Left ventricle myocardium inferior (tissue), 1 donor: ENCODE results near the gene UGGT2. TPM values are rescaled to one million over a fixed set of nuclear protein-coding genes. Genes with fewer than 3 reads are reported as not detected.
A peak's percentile ranks its signal among the peaks of the same experiment; 100 is the strongest.
"Not testable (repeated sequence)": the region's sequence is repeated elsewhere in the genome, so short reads cannot be mapped to it uniquely, and the experiment has no call there.

Experiments
- DNase-seq: peaks from one replicate; pipeline ENCODE4 v3.0.0-alpha.2; 2020
- H3K27ac ChIP-seq: fragments of 200-600 bp; replicated peaks from 2 replicates; pipeline ENCODE4 v1.8.0; 2021
- H3K27me3 ChIP-seq: fragments of 200-600 bp; 2 replicates; pipeline ENCODE4 v1.8.0; 2021; ENCODE audit warnings: low read depth
- H3K36me3 ChIP-seq: fragments of 200-600 bp; 2 replicates; pipeline ENCODE4 v1.8.0; 2021
- H3K4me1 ChIP-seq: fragments of 200-600 bp; 2 replicates; pipeline ENCODE4 v1.8.0; 2021
- H3K4me3 ChIP-seq: fragments of 200-600 bp; 2 replicates; pipeline ENCODE4 v1.8.0; 2021; ENCODE audit warnings: mild to moderate bottlenecking, moderate library complexity
- H3K9me3 ChIP-seq: fragments of 200-600 bp; replicated peaks from 2 replicates; pipeline ENCODE4 v1.8.0; 2021
- CTCF ChIP-seq: fragments of 200-600 bp; IDR thresholded peaks from 2 replicates; pipeline ENCODE4 v1.8.0; 2021; ENCODE audit warnings: antibody characterized with exemption, mild to moderate bottlenecking, borderline replicate concordance
- intact Hi-C: fragments of 100-400 bp; cut with micrococcal nuclease; formaldehyde crosslinking; loops from one replicate; pipeline ENCODE4 v1.11.0; 2022
- total RNA-seq: library from RNA; stranded (reverse); fragmentation: NEBNext Ultra II Directional; extraction: Animal tissue kit (Norgen Biotek cat#: 25700); gene quantifications from one replicate; pipeline ENCODE4 v1.2.1, GENCODE V29; 2021
- donor health status: DM: no; HTN: yes; CAD: no; lungs with severe emphysema.

UGGT2 gene
- total RNA-seq, 1 donor from 2014 or later: 11.4 TPM

GRCh38 chr13:96068729-96069128 is 15.5 kb upstream of the UGGT2 start:
- intact Hi-C loops: no loop called here
- Histone ChIP-seq H3K36me3 (no peaks in the 10 kb centered on the region), H3K4me3 (no peak overlapping the region), H3K27me3 (peaks cover 16% of the 10 kb centered on the region), H3K4me1 (no peaks in the 10 kb centered on the region), H3K9me3 (no peaks in the 10 kb centered on the region), H3K27ac (no peak overlapping the region)
- DNase-seq: no peak
- TF ChIP-seq CTCF: no peak

GRCh38 chr13:96065849-96066248 is 12.6 kb upstream of the UGGT2 start:
- Histone ChIP-seq H3K27ac (no peak overlapping the region), H3K9me3 (no peaks in the 10 kb centered on the region)

GRCh38 chr13:96052656-96053002 is 572 bp downstream of the UGGT2 start:
- H3K36me3 ChIP-seq: no peaks in the 10 kb centered on the region
- no peaks in the 10 kb centered on the region for H3K27me3 ChIP-seq
- no peak for TF ChIP-seq CTCF
- no peaks in the 10 kb centered on the region for H3K9me3 ChIP-seq
- H3K4me3 ChIP-seq: peak overlapping the region; percentile 85
- peaks cover 12% of the 10 kb centered on the region for H3K4me1 ChIP-seq
- DNase-seq: no peak
- H3K27ac ChIP-seq: peak overlapping the region; percentile 86
- intact Hi-C loops: no loop called here

More at GRCh38 chr13:96065849-96066248, 12.6 kb upstream of the UGGT2 start:
- H3K4me3 ChIP-seq: no peak overlapping the region
- no peak for DNase-seq
- intact Hi-C loops: no loop called here
- TF ChIP-seq CTCF: no peak
- H3K36me3 ChIP-seq: no peaks in the 10 kb centered on the region
- no peaks in the 10 kb centered on the region for H3K4me1 ChIP-seq
- peaks cover 23% of the 10 kb centered on the region for H3K27me3 ChIP-seq

- DNase-seq, intact Hi-C loops, H3K36me3 ChIP-seq, H3K27ac ChIP-seq, H3K9me3 ChIP-seq, H3K27me3 ChIP-seq: not testable (repeated sequence)
- peaks cover 12% of the 10 kb centered on the region for H3K4me1 ChIP-seq
- peak overlapping the region; percentile 85 for H3K4me3 ChIP-seq
Measured at GRCh38 chr13:96051946-96052345, 1.3 kb downstream of the UGGT2 start.

- H3K4me3 ChIP-seq, H3K36me3 ChIP-seq, DNase-seq, H3K27ac ChIP-seq, H3K9me3 ChIP-seq, intact Hi-C loops, H3K27me3 ChIP-seq: not testable (repeated sequence)
- H3K4me1 ChIP-seq: peaks cover 12% of the 10 kb centered on the region
Measured at GRCh38 chr13:96051491-96051890, 1.7 kb downstream of the UGGT2 start.

- Histone ChIP-seq H3K9me3 (peaks cover 12% of the 10 kb centered on the region), H3K4me1 (peaks cover 12% of the 10 kb centered on the region)
- H3K27ac ChIP-seq, H3K36me3 ChIP-seq, H3K27me3 ChIP-seq, intact Hi-C loops, DNase-seq, H3K4me3 ChIP-seq: not testable (repeated sequence)
Measured at GRCh38 chr13:96050955-96051354, 2.2 kb downstream of the UGGT2 start.

DNA sequence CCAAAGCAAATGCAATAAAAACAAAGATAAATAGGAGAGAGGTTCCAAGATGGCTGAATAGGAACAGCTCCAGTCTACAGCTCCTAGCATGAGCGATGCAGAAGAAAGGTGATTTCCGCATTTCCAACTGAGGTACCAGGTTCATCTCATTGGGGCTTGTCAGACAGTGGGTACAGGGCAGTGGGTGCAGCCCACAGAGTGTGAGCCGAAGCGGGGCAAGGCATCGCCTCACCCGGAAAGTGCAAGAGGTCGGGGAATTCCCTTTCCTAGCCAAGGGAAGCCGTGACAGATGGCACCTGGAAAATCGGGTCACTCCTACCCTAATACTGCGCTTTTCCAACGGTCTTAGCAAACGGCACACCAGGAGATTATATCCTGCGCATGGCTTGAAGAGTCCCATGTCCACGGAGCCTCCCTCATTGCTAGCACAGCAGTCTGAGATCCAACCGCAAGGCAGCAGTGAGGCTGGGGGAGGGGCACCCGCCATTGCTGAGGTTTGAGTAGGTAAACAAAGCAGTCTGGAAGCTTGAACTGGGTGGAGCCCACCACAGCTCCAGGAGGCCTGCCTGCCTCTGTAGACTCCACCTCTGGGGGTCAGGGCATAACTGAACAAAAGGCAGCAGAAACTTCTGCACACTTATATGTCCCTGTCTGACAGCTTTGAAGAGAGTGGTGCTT is 6.6 kb downstream of the UGGT2 start:
- H3K27ac ChIP-seq, DNase-seq, H3K27me3 ChIP-seq, H3K36me3 ChIP-seq, intact Hi-C loops, H3K4me3 ChIP-seq, H3K4me1 ChIP-seq: not testable (repeated sequence)
- peaks cover 15% of the 10 kb centered on the region for H3K9me3 ChIP-seq
